Esophagus muscularis mucosa (tissue), 3 donors: ENCODE results near the gene TMEM169.

Experiments
- POLR2A ChIP-seq: fragments of 450-650 bp; IDR thresholded peaks from one replicate; pipeline ENCODE4 v1.6.1; 2017; ENCODE audit warnings: antibody characterized with exemption, moderate library complexity, mild to moderate bottlenecking, low read depth
- POLR2AphosphoS5 ChIP-seq, 2 donors: sonication (generic); formaldehyde crosslinking; IDR thresholded peaks; one replicate each; pipeline ENCODE4 v1.6.1; 2017; ENCODE audit warnings: antibody characterized with exemption in 2 of 2
- TF ChIP-seq, protein P1 (sequence below), 3 experiments: fragments of 200-600 bp in 2 of 3; fragments of 450-650 bp in 1 of 3; sonication (generic) in 2 of 3; IDR thresholded peaks; one replicate each; pipeline ENCODE4 v1.5.1; 2017 to 2019; ENCODE audit warnings: antibody characterized with exemption in 3 of 3, mild to moderate bottlenecking in 2 of 3, moderate library complexity in 1 of 3

DNA sequence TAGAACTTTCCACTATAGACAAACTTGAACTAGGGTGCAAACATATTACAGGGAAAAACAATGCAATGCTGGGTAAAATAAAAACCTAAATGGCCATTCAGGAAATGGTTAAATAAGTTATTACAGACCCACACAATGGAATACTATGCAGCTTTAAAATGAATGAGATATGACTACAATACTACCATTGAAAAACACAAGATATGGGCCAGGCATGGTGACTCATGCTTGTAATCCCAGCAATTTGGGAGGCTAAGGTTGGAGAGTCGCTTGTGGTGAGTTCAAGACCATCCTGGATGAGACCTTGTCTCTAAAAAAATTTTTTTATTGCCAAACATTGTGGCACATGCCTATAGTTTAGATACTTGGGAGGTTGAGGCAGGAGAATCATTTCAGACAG is 6.9 kb upstream of the TMEM169 start:
- TF ChIP-seq POLR2AphosphoS5 (IDR thresholded peaks at IDR 0.05) (no peak), POLR2A (no peak)
- TF ChIP-seq, protein P1, sequence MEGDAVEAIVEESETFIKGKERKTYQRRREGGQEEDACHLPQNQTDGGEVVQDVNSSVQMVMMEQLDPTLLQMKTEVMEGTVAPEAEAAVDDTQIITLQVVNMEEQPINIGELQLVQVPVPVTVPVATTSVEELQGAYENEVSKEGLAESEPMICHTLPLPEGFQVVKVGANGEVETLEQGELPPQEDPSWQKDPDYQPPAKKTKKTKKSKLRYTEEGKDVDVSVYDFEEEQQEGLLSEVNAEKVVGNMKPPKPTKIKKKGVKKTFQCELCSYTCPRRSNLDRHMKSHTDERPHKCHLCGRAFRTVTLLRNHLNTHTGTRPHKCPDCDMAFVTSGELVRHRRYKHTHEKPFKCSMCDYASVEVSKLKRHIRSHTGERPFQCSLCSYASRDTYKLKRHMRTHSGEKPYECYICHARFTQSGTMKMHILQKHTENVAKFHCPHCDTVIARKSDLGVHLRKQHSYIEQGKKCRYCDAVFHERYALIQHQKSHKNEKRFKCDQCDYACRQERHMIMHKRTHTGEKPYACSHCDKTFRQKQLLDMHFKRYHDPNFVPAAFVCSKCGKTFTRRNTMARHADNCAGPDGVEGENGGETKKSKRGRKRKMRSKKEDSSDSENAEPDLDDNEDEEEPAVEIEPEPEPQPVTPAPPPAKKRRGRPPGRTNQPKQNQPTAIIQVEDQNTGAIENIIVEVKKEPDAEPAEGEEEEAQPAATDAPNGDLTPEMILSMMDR (IDR thresholded peaks at IDR 0.05), result no peak
